ENCODE results near the gene AUTS2. TPM values are rescaled to one million over a fixed set of nuclear protein-coding genes. Genes with fewer than 3 reads are reported as not detected.

Gene AUTS2
- total RNA-seq, 1 experiment from 2014 or later: 256 TPM

DNA sequence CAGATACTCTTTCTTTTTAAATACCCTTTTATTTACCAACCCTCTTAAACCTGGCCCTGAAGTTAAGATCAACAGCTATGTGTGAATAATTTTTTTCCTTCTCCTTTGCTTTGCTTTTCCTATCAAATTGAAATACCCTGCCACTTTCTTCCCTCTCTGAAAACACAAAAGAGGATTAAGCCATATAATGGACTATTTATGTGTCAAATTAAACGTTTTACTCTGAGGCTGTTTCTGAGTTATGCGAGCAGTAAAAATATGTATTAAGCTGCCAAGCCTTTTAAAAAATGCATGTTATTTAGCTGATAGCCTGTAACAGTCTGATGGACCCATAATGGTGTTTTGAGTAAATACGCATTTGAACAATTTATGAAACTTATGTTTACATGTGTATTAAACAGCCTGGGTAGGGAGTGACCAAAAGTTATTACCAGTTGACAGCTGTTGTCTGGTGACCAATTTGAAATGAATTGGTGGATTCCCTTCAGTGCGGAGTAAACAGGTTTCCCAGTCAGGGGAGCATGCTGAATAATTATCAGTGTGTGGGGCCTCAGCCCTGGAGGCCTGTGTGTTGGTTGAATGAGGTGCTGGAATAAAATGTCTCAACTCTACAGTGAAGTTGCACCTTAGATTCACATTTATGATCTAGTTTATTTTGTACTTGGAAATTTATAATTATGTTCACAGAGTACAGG, 89.6 kb downstream of the AUTS2 start:
- Mint-ChIP-seq H3K27ac (no peak overlapping the region), H3K4me1 (peaks cover 17 to 28% of the 10 kb centered on the region in 2 experiments), H3K9me3 (no peaks in the 10 kb centered on the region), H3K27me3 (ENCODE audit: low read depth) (peaks cover 2% of the 10 kb centered on the region; the same call in 1 of the 2 replicates), H3K4me3 (no peak overlapping the region), H3K36me3 (ENCODE audit: insufficient read depth in 1 of 3, low read depth in 3 of 3) (no peaks in the 10 kb centered on the region)
- no peak overlapping the region for H2BK15ac ChIP-seq (ENCODE audit: low read depth, low read length)
- TF ChIP-seq, protein P1, sequence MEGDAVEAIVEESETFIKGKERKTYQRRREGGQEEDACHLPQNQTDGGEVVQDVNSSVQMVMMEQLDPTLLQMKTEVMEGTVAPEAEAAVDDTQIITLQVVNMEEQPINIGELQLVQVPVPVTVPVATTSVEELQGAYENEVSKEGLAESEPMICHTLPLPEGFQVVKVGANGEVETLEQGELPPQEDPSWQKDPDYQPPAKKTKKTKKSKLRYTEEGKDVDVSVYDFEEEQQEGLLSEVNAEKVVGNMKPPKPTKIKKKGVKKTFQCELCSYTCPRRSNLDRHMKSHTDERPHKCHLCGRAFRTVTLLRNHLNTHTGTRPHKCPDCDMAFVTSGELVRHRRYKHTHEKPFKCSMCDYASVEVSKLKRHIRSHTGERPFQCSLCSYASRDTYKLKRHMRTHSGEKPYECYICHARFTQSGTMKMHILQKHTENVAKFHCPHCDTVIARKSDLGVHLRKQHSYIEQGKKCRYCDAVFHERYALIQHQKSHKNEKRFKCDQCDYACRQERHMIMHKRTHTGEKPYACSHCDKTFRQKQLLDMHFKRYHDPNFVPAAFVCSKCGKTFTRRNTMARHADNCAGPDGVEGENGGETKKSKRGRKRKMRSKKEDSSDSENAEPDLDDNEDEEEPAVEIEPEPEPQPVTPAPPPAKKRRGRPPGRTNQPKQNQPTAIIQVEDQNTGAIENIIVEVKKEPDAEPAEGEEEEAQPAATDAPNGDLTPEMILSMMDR (conservative IDR thresholded peaks at IDR 0.05): no peak
- no peak overlapping the region for H3T11ph ChIP-seq (ENCODE audit: low read length)
- H4K91ac ChIP-seq (ENCODE audit: insufficient read length, low read depth, low read length): no peak overlapping the region
- H3K18ac ChIP-seq (ENCODE audit: insufficient read length, low read depth, low read length): no peak overlapping the region
- H2BK120ac ChIP-seq (ENCODE audit: low read depth, low read length, poor library complexity, severe bottlenecking): no peak overlapping the region
- no peak overlapping the region for H4K5ac ChIP-seq (ENCODE audit: insufficient read length, low read depth, low read length)
- no peak overlapping the region for H2BK12ac ChIP-seq (ENCODE audit: insufficient read length, low read depth, low read length)
- H3K23ac ChIP-seq (ENCODE audit: insufficient read length, low read depth, low read length): no peak overlapping the region
- H3K79me2 ChIP-seq (ENCODE audit: insufficient read depth, low read length): no peaks in the 10 kb centered on the region
- H3K4me2 ChIP-seq (ENCODE audit: insufficient read depth, insufficient read length, low read length): no peak overlapping the region
- H3K23me2 ChIP-seq (ENCODE audit: insufficient read length, low read depth, low read length, poor library complexity, severe bottlenecking): no peaks in the 10 kb centered on the region
- no peak overlapping the region for H2BK20ac ChIP-seq (ENCODE audit: low read depth, low read length, poor library complexity, severe bottlenecking)
- H2AFZ ChIP-seq (ENCODE audit: low read length): no peak overlapping the region
- H3K27ac ChIP-seq (ENCODE audit: insufficient read length, low read depth, low read length): no peak overlapping the region
- H3K14ac ChIP-seq (ENCODE audit: insufficient read depth, low read length): no peak overlapping the region
- H4K20me1 ChIP-seq (ENCODE audit: control insufficient read depth, insufficient read depth, insufficient read length): no peaks in the 10 kb centered on the region
- DNase-seq: no peak
- no peak overlapping the region for H3K56ac ChIP-seq (ENCODE audit: insufficient read length, low read depth, low read length)
- no peaks in the 10 kb centered on the region for H3K79me1 ChIP-seq (ENCODE audit: insufficient read depth, low read depth, low read length, poor library complexity, severe bottlenecking)
- no peak overlapping the region for H3K4ac ChIP-seq (ENCODE audit: low read depth, low read length)
- H3K9me3 ChIP-seq (ENCODE audit: control insufficient read depth, low read depth, low read length): no peaks in the 10 kb centered on the region
- no CpG with 5 or more reads among the region's 4 CpGs for WGBS (ENCODE audit: extremely low coverage, insufficient read length, low lambda C conversion rate)
- no peaks in the 10 kb centered on the region for H3K27me3 ChIP-seq (ENCODE audit: insufficient read depth, low read length)
- no peak overlapping the region for H4K8ac ChIP-seq (replicated peaks; ENCODE audit: insufficient read length, low read depth, low read length)
- H2BK5ac ChIP-seq (ENCODE audit: insufficient read length, low read length): no peak overlapping the region
- H3K9ac ChIP-seq (ENCODE audit: extremely low read depth, insufficient read length, low read length): no peak overlapping the region
- no peak overlapping the region for H2AK5ac ChIP-seq (ENCODE audit: insufficient read length, low read length)
- H3K4me1 ChIP-seq (ENCODE audit: insufficient read depth, low read length): no peaks in the 10 kb centered on the region

Data from H9 (cell line).